Esophagus muscularis mucosa (tissue), 3 donors: ENCODE results near the gene DCLK2.

ENCODE experiments used
- POLR2A ChIP-seq: fragments of 450-650 bp; IDR thresholded peaks from one replicate; pipeline ENCODE4 v1.6.1; 2017; ENCODE audit warnings: antibody characterized with exemption, moderate library complexity, mild to moderate bottlenecking, low read depth
- TF ChIP-seq, protein P1 (sequence below), 3 experiments: fragments of 200-600 bp in 2 of 3; fragments of 450-650 bp in 1 of 3; sonication (generic) in 2 of 3; IDR thresholded peaks; one replicate each; pipeline ENCODE4 v1.5.1; 2017 to 2019; ENCODE audit warnings: antibody characterized with exemption in 3 of 3, mild to moderate bottlenecking in 2 of 3, moderate library complexity in 1 of 3

DNA sequence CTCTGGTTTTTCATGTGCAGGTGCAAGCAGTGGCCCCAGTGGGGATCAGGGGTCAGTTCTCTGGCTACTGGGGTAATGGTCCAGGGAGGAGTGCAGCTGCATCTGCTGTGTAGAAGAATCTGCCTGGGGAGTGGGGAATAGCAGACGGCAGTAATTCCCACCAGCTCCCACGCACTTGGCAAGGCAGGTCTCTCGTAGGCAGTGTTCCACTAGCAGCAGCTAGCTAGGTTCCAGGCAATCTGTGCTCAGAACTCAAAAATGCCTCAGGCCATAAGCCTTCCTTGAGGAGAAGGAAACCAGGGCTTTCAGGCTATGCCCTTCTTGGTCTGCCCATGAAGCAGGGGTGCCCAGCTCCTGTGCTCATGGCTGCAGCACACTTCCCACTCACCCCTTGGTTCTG is 38.8 kb downstream of the DCLK2 start:
- TF ChIP-seq, protein P1, sequence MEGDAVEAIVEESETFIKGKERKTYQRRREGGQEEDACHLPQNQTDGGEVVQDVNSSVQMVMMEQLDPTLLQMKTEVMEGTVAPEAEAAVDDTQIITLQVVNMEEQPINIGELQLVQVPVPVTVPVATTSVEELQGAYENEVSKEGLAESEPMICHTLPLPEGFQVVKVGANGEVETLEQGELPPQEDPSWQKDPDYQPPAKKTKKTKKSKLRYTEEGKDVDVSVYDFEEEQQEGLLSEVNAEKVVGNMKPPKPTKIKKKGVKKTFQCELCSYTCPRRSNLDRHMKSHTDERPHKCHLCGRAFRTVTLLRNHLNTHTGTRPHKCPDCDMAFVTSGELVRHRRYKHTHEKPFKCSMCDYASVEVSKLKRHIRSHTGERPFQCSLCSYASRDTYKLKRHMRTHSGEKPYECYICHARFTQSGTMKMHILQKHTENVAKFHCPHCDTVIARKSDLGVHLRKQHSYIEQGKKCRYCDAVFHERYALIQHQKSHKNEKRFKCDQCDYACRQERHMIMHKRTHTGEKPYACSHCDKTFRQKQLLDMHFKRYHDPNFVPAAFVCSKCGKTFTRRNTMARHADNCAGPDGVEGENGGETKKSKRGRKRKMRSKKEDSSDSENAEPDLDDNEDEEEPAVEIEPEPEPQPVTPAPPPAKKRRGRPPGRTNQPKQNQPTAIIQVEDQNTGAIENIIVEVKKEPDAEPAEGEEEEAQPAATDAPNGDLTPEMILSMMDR (IDR thresholded peaks at IDR 0.05), result no peak
- TF ChIP-seq POLR2A, result no peak
